K562 treated with DMSO at 1 percent for 4 hours (cell line): ENCODE measurements around the gene CAPN7. TPM values are rescaled to one million over a fixed set of nuclear protein-coding genes. Genes with fewer than 3 reads are reported as not detected.

Experiments used
- total RNA-seq: library from RNA; unstranded; fragments of 300-600 nt; gene quantifications from 2 replicates; pipeline ENCODE4 v1.2.3, GENCODE V29; 2022; ENCODE audit not compliant: insufficient read depth

The CAPN7 gene
- 21.8 and 28.2 TPM in 2 replicates for total RNA-seq

DNA sequence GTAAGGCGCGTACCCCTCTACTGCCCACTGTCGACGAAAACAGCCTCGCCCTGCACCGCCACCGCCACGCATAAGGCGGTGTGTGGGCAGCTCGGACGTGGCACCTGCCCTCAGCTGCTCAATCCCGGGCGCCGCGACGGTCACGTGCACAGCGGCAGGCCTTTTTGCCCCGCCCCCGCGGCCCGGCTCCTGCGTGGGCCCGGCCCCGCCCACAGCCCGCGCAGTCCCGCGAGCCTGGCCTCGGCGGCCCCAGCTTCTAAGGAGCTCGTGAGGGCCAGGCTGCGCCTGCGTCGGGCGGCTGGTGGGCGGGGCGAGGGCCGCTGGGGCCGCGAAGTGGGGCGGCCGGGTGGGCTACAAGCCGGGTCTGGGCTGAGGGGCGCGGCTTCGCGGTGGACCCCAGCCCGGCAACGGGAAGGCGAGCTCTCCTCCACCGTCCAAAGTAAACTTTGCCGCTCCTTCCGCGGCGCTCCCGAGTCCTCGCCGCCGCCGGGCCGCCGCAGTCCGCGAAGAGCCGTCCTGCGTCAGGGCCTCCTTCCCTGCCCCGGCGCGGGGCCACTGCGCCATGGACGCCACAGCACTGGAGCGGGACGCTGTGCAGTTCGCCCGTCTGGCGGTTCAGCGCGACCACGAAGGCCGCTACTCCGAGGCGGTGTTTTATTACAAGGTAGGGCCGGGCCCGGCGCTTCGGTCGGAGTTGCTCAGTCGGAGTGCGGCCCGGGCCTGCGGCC is at the start of gene CAPN7:
Gene CAPN7 (plus strand): TSS at position 313 of the 728 bp plus-strand sequence. CDS start 250 bp downstream, at position 563.

Other genes with a start within 250 kb of the CAPN7 start
- 32.2 and 32.3 TPM in 2 replicates for gene MRPS25, start 140.9 kb upstream of the CAPN7 start, total RNA-seq
- gene RBSN, start 107.1 kb upstream of the CAPN7 start, total RNA-seq, result 9.2 and 13.3 TPM in 2 replicates
- 16.1 and 17.9 TPM in 2 replicates for gene SH3BP5, start 126.3 kb downstream of the CAPN7 start, total RNA-seq
- 10.3 and 22.8 TPM in 2 replicates for gene METTL6, start 221.3 kb downstream of the CAPN7 start, total RNA-seq
- gene EAF1, start 221.4 kb downstream of the CAPN7 start, total RNA-seq, result 15.2 and 15.9 TPM in 2 replicates